Measurements from ENCODE around the gene RBM38.
A peak's percentile ranks its signal among the peaks of the same experiment; 100 is the strongest.

Gene RBM38

DNA sequence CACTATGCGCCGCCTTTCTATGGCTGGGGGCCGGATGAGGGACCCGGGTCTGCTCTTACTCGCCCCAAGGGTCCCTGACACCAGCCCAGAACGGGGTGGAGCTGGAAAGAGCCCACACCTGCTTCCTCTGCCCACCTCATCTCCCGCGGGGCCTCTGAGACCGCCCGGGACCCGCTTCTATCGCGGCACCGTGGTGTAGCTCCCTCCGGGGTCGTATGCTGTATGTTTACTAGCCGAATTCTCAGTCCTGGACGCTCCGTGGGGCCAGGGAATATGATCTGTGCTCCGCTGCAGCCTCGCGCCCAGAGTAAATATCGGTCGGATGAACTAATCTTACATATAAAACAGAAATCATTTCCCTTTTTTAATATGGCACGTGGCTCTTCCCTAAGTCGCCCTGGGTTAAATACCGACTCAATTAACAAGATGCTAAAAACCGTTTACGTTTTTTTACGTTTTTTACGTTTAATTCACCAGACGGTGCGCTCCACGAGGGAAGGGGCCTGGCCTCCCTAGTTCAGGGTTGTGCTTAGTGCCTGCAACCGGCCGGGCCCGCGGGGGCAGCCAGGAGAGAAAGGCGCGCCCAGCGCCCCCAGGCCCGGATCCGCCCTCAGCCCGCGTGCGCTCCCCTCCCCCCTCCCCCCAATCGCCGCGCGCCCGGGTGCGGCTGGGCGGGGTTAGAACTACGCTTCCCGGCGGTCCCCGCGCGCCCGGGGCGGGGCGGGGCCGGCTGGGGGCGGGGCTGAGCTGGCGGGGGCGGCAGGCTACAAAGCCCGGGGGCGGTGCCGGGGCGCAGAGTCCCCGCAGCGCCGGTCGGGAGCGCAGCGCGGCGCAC, at the start of gene RBM38:
TSS of gene RBM38 (plus strand) at position 793 of the 835 bp plus-strand sequence. CDS start 186 bp downstream, outside the sequence.
- Histone ChIP-seq H3K9me3 (ENCODE audit: insufficient read depth, low read length) (no peaks in the 10 kb centered on the region), H2AFZ (ENCODE audit: low read depth, low read length, severe bottlenecking) (peak within 1 kb of the TSS; percentile 15), H3K27me3 (ENCODE audit: low read length) (no peaks in the 10 kb centered on the region), H3K27ac (ENCODE audit: low read depth, low read length) (peak within 1 kb of the TSS; percentile 98), H3F3A (ENCODE audit: insufficient read depth) (peaks cover 46% of the 10 kb centered on the region), H3K36me3 (ENCODE audit: low read length) (0 out of 2 replicates have a peak, but pooled peaks cover 11% of the 10 kb centered on the region), H3K79me2 (ENCODE audit: insufficient read depth, low read length) (peaks cover 43% of the 10 kb centered on the region), H4K20me1 (ENCODE audit: low read depth, low read length) (peaks cover 7% of the 10 kb centered on the region; the same call in 1 of the 2 replicates), H3K9me2 (replicated peaks; ENCODE audit: insufficient read depth, low read length) (no peaks in the 10 kb centered on the region), H3K9ac (ENCODE audit: low read length) (peak within 1 kb of the TSS; percentile 99), H3K4me3 (ENCODE audit: insufficient read depth, low read length, poor library complexity, severe bottlenecking) (peak within 1 kb of the TSS; percentile 99), H3K4me2 (ENCODE audit: low read depth, low read length, poor library complexity, severe bottlenecking) (peak within 1 kb of the TSS; percentile 100)
- TF ChIP-seq, protein P1, sequence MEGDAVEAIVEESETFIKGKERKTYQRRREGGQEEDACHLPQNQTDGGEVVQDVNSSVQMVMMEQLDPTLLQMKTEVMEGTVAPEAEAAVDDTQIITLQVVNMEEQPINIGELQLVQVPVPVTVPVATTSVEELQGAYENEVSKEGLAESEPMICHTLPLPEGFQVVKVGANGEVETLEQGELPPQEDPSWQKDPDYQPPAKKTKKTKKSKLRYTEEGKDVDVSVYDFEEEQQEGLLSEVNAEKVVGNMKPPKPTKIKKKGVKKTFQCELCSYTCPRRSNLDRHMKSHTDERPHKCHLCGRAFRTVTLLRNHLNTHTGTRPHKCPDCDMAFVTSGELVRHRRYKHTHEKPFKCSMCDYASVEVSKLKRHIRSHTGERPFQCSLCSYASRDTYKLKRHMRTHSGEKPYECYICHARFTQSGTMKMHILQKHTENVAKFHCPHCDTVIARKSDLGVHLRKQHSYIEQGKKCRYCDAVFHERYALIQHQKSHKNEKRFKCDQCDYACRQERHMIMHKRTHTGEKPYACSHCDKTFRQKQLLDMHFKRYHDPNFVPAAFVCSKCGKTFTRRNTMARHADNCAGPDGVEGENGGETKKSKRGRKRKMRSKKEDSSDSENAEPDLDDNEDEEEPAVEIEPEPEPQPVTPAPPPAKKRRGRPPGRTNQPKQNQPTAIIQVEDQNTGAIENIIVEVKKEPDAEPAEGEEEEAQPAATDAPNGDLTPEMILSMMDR (IDR thresholded peaks at IDR 0.05; ENCODE audit: insufficient read depth, low read length, poor library complexity, severe bottlenecking), result no peak
- TF ChIP-seq EZH2phosphoT487 (conservative IDR thresholded peaks at IDR 0.05; ENCODE audit: low read length), result no peak

DNA sequence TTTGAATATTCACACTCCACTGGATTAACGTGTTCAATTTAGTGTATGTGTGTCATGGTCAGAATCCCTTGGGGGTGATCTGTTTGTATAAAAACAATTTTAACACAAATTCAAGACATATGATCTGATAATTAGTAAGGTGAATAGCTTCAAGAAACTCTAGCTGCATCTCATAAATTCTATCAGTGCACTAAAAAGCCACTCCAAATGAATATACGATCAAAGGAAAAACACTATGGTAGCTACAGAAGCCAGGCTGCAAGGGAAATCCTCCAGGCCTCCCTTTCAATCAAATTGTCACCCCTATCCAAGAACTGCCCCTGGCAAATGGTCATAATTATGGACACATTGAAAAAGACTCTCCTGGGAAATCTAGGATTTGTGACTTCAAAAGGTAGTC, 49.5 kb upstream of the RBM38 start:
- Histone ChIP-seq H3K9ac (ENCODE audit: low read length) (no peak overlapping the region), H3K4me2 (ENCODE audit: low read depth, low read length, poor library complexity, severe bottlenecking) (no peak overlapping the region), H2AFZ (ENCODE audit: low read depth, low read length, severe bottlenecking) (no peak overlapping the region), H3K9me2 (replicated peaks; ENCODE audit: insufficient read depth, low read length) (no peaks in the 10 kb centered on the region), H3F3A (ENCODE audit: insufficient read depth) (no peaks in the 10 kb centered on the region), H3K27ac (ENCODE audit: low read depth, low read length) (no peak overlapping the region), H3K36me3 (ENCODE audit: low read length) (no peaks in the 10 kb centered on the region), H3K79me2 (ENCODE audit: insufficient read depth, low read length) (no peaks in the 10 kb centered on the region), H3K27me3 (ENCODE audit: low read length) (no peaks in the 10 kb centered on the region), H3K4me3 (ENCODE audit: insufficient read depth, low read length, poor library complexity, severe bottlenecking) (no peak overlapping the region), H4K20me1 (ENCODE audit: low read depth, low read length) (no peaks in the 10 kb centered on the region), H3K9me3 (ENCODE audit: insufficient read depth, low read length) (no peaks in the 10 kb centered on the region)
- TF ChIP-seq, protein P1 (IDR thresholded peaks at IDR 0.05; ENCODE audit: insufficient read depth, low read length, poor library complexity, severe bottlenecking), result no peak
- TF ChIP-seq EZH2phosphoT487 (conservative IDR thresholded peaks at IDR 0.05; ENCODE audit: low read length), result no peak

DNA sequence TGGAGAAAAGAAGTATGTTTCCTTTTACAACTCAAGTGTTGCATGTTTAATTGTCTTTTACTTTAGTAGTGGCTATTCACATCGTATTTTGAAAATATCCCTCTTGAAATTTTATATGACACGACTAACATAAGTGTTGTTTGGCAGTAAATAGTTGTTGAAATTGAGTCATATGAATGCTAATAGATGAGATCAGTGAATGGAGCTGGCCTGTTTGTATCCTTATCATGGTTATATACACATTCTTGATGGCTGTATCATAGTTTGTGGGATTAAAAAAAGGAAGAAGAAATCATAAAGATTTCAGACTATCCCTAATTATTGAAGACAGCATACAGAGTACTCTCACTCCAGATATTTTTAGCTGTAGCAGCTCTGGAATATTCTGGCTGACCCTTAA, 48.4 kb upstream of the RBM38 start:
- Histone ChIP-seq H3F3A (ENCODE audit: insufficient read depth) (no peaks in the 10 kb centered on the region), H3K27me3 (ENCODE audit: low read length) (no peaks in the 10 kb centered on the region), H3K9me3 (ENCODE audit: insufficient read depth, low read length) (no peaks in the 10 kb centered on the region), H2AFZ (ENCODE audit: low read depth, low read length, severe bottlenecking) (no peak overlapping the region), H4K20me1 (ENCODE audit: low read depth, low read length) (no peaks in the 10 kb centered on the region), H3K4me3 (ENCODE audit: insufficient read depth, low read length, poor library complexity, severe bottlenecking) (no peak overlapping the region), H3K79me2 (ENCODE audit: insufficient read depth, low read length) (no peaks in the 10 kb centered on the region), H3K27ac (ENCODE audit: low read depth, low read length) (no peak overlapping the region), H3K36me3 (ENCODE audit: low read length) (no peaks in the 10 kb centered on the region), H3K4me2 (ENCODE audit: low read depth, low read length, poor library complexity, severe bottlenecking) (no peak overlapping the region), H3K9me2 (replicated peaks; ENCODE audit: insufficient read depth, low read length) (no peaks in the 10 kb centered on the region), H3K9ac (ENCODE audit: low read length) (no peak overlapping the region)
- TF ChIP-seq, protein P1 (IDR thresholded peaks at IDR 0.05; ENCODE audit: insufficient read depth, low read length, poor library complexity, severe bottlenecking), result no peak
- TF ChIP-seq EZH2phosphoT487 (conservative IDR thresholded peaks at IDR 0.05; ENCODE audit: low read length), result no peak
